ENCODE measurements around the gene AFF4.
"Not testable (repeated sequence)": the region's sequence is repeated elsewhere in the genome, so short reads cannot be mapped to it uniquely, and the experiment has no call there.

AFF4 gene

DNA sequence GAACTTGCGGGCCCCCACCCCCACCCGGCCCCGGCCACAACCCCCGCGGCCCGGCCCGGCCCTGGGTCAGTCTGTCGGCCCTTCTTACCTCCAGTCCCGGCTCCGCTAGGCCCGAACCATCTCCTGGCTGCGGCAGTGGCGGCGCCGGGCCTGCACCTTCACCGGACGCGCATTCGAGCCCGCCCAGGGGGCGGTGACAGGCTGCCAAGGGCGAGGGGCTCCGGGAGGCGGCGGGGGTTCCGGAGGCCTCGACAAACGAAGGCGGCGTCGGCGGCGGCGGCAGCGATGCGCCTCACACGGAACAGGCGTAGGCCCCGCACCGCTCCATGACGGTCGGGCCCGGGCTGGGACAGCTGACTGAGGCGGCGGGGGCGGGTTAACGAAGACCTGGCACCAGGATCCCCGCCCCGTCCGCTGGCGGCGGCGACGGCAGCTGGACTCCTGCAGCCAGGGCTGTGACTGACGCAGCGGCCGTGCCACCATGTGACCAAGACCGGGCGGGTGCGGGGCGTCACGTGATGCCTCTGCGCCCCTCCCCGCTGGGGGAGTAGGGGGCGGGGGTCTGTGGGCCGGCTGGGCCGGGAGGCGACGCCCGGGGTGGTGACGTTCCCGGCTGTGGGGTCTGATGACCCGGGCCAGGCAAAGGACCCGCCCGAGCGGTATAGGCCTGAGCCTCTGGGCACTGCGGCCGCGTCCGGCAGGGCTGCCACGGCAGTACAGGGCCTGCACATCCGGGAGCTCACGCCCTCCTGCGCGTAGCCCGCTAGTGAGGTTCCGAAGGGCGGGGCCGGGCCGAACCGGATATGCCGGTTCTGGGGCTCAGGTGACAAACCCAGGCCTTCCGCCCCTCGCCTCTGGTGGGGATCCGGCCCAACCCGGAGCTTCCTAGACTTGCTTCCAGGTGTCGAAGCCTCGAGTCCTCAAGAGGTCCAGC is at the start of gene AFF4:
TSS of gene AFF4 (minus strand) at position 464 of the 934 bp plus-strand sequence. CDS start 26,445 bp downstream, outside the sequence.
- TF ChIP-seq CTCF (IDR thresholded peaks at IDR 0.05; ENCODE audit: unreplicated experiment in 3 of 3): no peak
- peak within 1 kb of the TSS; percentile 97 to 100 (median 100) for H3K4me3 Mint-ChIP-seq
- H3K4me1 Mint-ChIP-seq: peaks cover 18% of the 10 kb centered on the region
- peaks cover 3% of the 10 kb centered on the region for H3K27me3 Mint-ChIP-seq (ENCODE audit: low read depth)
- no peaks in the 10 kb centered on the region for H3K9me3 Mint-ChIP-seq
- H3K36me3 Mint-ChIP-seq (ENCODE audit: low read depth): peaks cover 12% of the 10 kb centered on the region
- peak within 1 kb of the TSS; percentile 100 for H3K27ac Mint-ChIP-seq

GRCh38 chr5:133008455-133008854 is 45.0 kb upstream of the AFF4 start:
- H3K36me3 Mint-ChIP-seq (ENCODE audit: low read depth): peaks cover 47% of the 10 kb centered on the region
- H3K27me3 Mint-ChIP-seq (ENCODE audit: low read depth); H3K27ac Mint-ChIP-seq; H3K4me3 Mint-ChIP-seq; H3K4me1 Mint-ChIP-seq; H3K9me3 Mint-ChIP-seq: not testable (repeated sequence)

GRCh38 chr5:133006653-133007052 is 43.2 kb upstream of the AFF4 start:
- TF ChIP-seq CTCF (IDR thresholded peaks at IDR 0.05; ENCODE audit: unreplicated experiment in 3 of 3): no peak
- H3K27ac Mint-ChIP-seq: no peak overlapping the region
- peaks cover 4% of the 10 kb centered on the region for H3K9me3 Mint-ChIP-seq
- H3K36me3 Mint-ChIP-seq (ENCODE audit: low read depth): peaks cover 49% of the 10 kb centered on the region
- H3K4me3 Mint-ChIP-seq: no peak overlapping the region
- H3K4me1 Mint-ChIP-seq: no peaks in the 10 kb centered on the region
- H3K27me3 Mint-ChIP-seq (ENCODE audit: low read depth): no peaks in the 10 kb centered on the region

GRCh38 chr5:132999246-132999645 is 35.8 kb upstream of the AFF4 start:
- H3K4me3 Mint-ChIP-seq: no peak overlapping the region
- TF ChIP-seq CTCF (IDR thresholded peaks at IDR 0.05; ENCODE audit: unreplicated experiment in 3 of 3): no peak
- H3K9me3 Mint-ChIP-seq: no peaks in the 10 kb centered on the region
- H3K27ac Mint-ChIP-seq: no peak overlapping the region
- H3K4me1 Mint-ChIP-seq: no peaks in the 10 kb centered on the region
- no peaks in the 10 kb centered on the region for H3K27me3 Mint-ChIP-seq (ENCODE audit: low read depth)
- H3K36me3 Mint-ChIP-seq (ENCODE audit: low read depth): peaks cover 21% of the 10 kb centered on the region

- H3K36me3 Mint-ChIP-seq (ENCODE audit: low read depth): peaks cover 21% of the 10 kb centered on the region
- H3K4me1 Mint-ChIP-seq: no peaks in the 10 kb centered on the region
- TF ChIP-seq CTCF (IDR thresholded peaks at IDR 0.05; ENCODE audit: unreplicated experiment in 3 of 3): no peak
- H3K9me3 Mint-ChIP-seq: no peaks in the 10 kb centered on the region
- no peaks in the 10 kb centered on the region for H3K27me3 Mint-ChIP-seq (ENCODE audit: low read depth)
- H3K4me3 Mint-ChIP-seq: no peak overlapping the region
- no peak overlapping the region for H3K27ac Mint-ChIP-seq
These were observed 35.1 kb upstream of the AFF4 start for GRCh38 chr5:132998556-132998955.

DNA sequence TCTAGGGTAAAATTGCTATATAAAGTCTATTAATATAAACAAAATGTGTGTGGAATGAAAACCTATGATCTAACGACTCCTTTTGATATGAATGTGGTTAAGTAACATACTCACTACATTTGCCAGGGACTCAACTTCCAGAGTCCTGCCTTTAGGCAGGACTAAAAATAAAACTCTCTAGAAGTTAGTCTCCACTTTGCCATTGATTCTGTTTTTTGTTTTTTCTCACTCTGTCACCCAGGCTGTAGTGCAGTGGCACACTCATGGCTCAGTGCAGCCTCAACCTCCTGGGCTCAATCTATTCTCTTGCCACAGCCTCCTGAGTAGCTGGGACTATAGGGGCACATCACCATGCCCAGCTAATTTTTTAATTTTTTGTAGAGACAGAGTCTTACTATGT is 32.9 kb upstream of the AFF4 start:
- no peaks in the 10 kb centered on the region for H3K27me3 Mint-ChIP-seq (ENCODE audit: low read depth)
- H3K27ac Mint-ChIP-seq: no peak overlapping the region
- H3K36me3 Mint-ChIP-seq (ENCODE audit: low read depth): peaks cover 10% of the 10 kb centered on the region
- TF ChIP-seq CTCF (IDR thresholded peaks at IDR 0.05; ENCODE audit: unreplicated experiment in 3 of 3): no peak
- H3K4me1 Mint-ChIP-seq: no peaks in the 10 kb centered on the region
- H3K9me3 Mint-ChIP-seq: no peaks in the 10 kb centered on the region
- no peak overlapping the region for H3K4me3 Mint-ChIP-seq
